Smooth muscle cell (in vitro differentiated cells): ENCODE data around the gene PLEKHG2. TPM values are rescaled to one million over a fixed set of nuclear protein-coding genes. Genes with fewer than 3 reads are reported as not detected.

ENCODE experiments used
- DNase-seq: peaks from one replicate; lab custom pipeline; 2025; ENCODE audit not compliant: unreplicated experiment; lab: John Stamatoyannopoulos, UW
- H2AFZ ChIP-seq: fragments of 200-600 bp; sonication (generic); 2 replicates; pipeline ENCODE4 v1.6.0; 2016; ENCODE audit warnings: antibody characterized with exemption, low read depth, mild to moderate bottlenecking
- H3F3A ChIP-seq: fragments of 200-600 bp; sonication (generic); 2 replicates; pipeline ENCODE4 v1.6.0; 2017; ENCODE audit warnings: antibody characterized with exemption, low read depth
- H3K27ac ChIP-seq: fragments of 200-600 bp; sonication (generic); 2 replicates; pipeline ENCODE4 v1.5.1; 2016; ENCODE audit warnings: low read depth, mild to moderate bottlenecking
- H3K27me3 ChIP-seq: fragments of 200-600 bp; sonication (generic); 2 replicates; pipeline ENCODE4 v1.6.1; 2016; ENCODE audit warnings: low read depth, mild to moderate bottlenecking
- H3K36me3 ChIP-seq: fragments of 200-600 bp; sonication (generic); 2 replicates; pipeline ENCODE4 v1.5.1; 2016; ENCODE audit warnings: low read depth
- H3K4me1 ChIP-seq: fragments of 200-600 bp; sonication (generic); 2 replicates; pipeline ENCODE4 v1.5.1; 2016; ENCODE audit warnings: low read depth
- H3K4me2 ChIP-seq: fragments of 200-600 bp; sonication (generic); 2 replicates; pipeline ENCODE4 v1.6.0; 2016; ENCODE audit warnings: mild to moderate bottlenecking
- H3K4me3 ChIP-seq: fragments of 200-600 bp; sonication (generic); 2 replicates; pipeline ENCODE4 v1.5.1; 2016; ENCODE audit warnings: mild to moderate bottlenecking
- H3K79me2 ChIP-seq: fragments of 200-600 bp; sonication (generic); 2 replicates; pipeline ENCODE4 v1.6.0; 2016; ENCODE audit warnings: low read depth, mild to moderate bottlenecking
- H3K9ac ChIP-seq: fragments of 200-600 bp; sonication (generic); 2 replicates; pipeline ENCODE4 v1.6.0; 2016; ENCODE audit warnings: low read depth
- H3K9me3 ChIP-seq: fragments of 200-600 bp; sonication (generic); replicated peaks from 2 replicates; pipeline ENCODE4 v1.5.1; 2016; ENCODE audit warnings: low read depth
- H4K20me1 ChIP-seq: fragments of 200-600 bp; sonication (generic); 2 replicates; pipeline ENCODE4 v1.6.0; 2016; ENCODE audit warnings: low read depth
- CTCF ChIP-seq: fragments of 200-600 bp; sonication (generic); IDR thresholded peaks from 2 replicates; pipeline ENCODE4 v1.5.1; 2017; ENCODE audit warnings: borderline replicate concordance, mild to moderate bottlenecking, antibody characterized with exemption; ENCODE audit not compliant: insufficient read depth, poor library complexity, severe bottlenecking
- WGBS: methylation state at CpG from one replicate; pipeline ENCODE4 v1.1.7; 2016; ENCODE audit warnings: low lambda C conversion rate; 5-methylcytosine and 5-hydroxymethylcytosine counted together
- polyA plus RNA-seq: library from polyadenylated mRNA; unstranded; fragments of >200 nt; fragmentation: Nextera tagmentation; extraction: Ambion mirVana; gene quantifications from 2 replicates; pipeline ENCODE4 v1.2.1, GENCODE V29; 2016
- total RNA-seq: library from RNA; depleted of rRNA; stranded (reverse); fragments of >200 nt; gene quantifications from 2 replicates; pipeline ENCODE4 v1.2.3, GENCODE V29; 2014

The PLEKHG2 gene
- total and polyA plus RNA-seq, 2 experiments from 2014 or later, result 33.0 to 42.2 TPM

GRCh38 chr19:39402346-39403300 is 9.8 kb upstream of the PLEKHG2 start:
- DNase-seq, result peak; percentile 86
- no peak overlapping the region for H2AFZ ChIP-seq

GRCh38 chr19:39403331-39404312 is 8.8 kb upstream of the PLEKHG2 start:
- Histone ChIP-seq H3K27ac (peak overlapping the region; percentile 100), H3F3A (peaks cover 37% of the 10 kb centered on the region), H3K4me2 (peak overlapping the region; percentile 98), H4K20me1 (peaks cover 19% of the 10 kb centered on the region), H3K27me3 (no peaks in the 10 kb centered on the region), H3K4me3 (peak overlapping the region; percentile 62), H2AFZ (no peak overlapping the region), H3K4me1 (peaks cover 13% of the 10 kb centered on the region), H3K9me3 (no peaks in the 10 kb centered on the region), H3K79me2 (peaks cover 19% of the 10 kb centered on the region), H3K36me3 (no peaks in the 10 kb centered on the region), H3K9ac (peak overlapping the region; percentile 99)
- 3% methylated on average over 28 of the region's 43 CpGs for WGBS
- TF ChIP-seq CTCF, result no peak
- DNase-seq, result peak; percentile 96

More at GRCh38 chr19:39402346-39403300, 9.8 kb upstream of the PLEKHG2 start:
- Histone ChIP-seq H3K79me2 (peaks cover 9% of the 10 kb centered on the region), H3K9ac (peak overlapping the region; percentile 99), H4K20me1 (peaks cover 9% of the 10 kb centered on the region), H3K4me2 (peak overlapping the region; percentile 98), H3K4me3 (peak overlapping the region; percentile 62), H3K4me1 (peaks cover 17% of the 10 kb centered on the region), H3K36me3 (no peaks in the 10 kb centered on the region), H3K27ac (peak overlapping the region; percentile 100), H3K9me3 (no peaks in the 10 kb centered on the region), H3F3A (peaks cover 39% of the 10 kb centered on the region), H3K27me3 (no peaks in the 10 kb centered on the region)
- 5% methylated on average over 49 of the region's 59 CpGs for WGBS
- TF ChIP-seq CTCF, result no peak

- no peak for TF ChIP-seq CTCF
- peak overlapping the region; percentile 95 for H3K27ac ChIP-seq
- H2AFZ ChIP-seq, result no peak overlapping the region
- peak overlapping the region; percentile 96 for H3K4me3 ChIP-seq
- peaks cover 23% of the 10 kb centered on the region for H4K20me1 ChIP-seq
- no peaks in the 10 kb centered on the region for H3K27me3 ChIP-seq
- no peaks in the 10 kb centered on the region for H3K9me3 ChIP-seq
- peaks cover 35% of the 10 kb centered on the region for H3F3A ChIP-seq
- DNase-seq, result no peak
- H3K9ac ChIP-seq, result no peak overlapping the region
- 92% methylated on average over 17 of the region's 17 CpGs for WGBS
- H3K36me3 ChIP-seq, result no peaks in the 10 kb centered on the region
- peaks cover 21% of the 10 kb centered on the region for H3K4me1 ChIP-seq
- peak overlapping the region; percentile 94 for H3K4me2 ChIP-seq
- peaks cover 27% of the 10 kb centered on the region for H3K79me2 ChIP-seq
These were observed 7.1 kb upstream of the PLEKHG2 start for GRCh38 chr19:39405261-39405957.
